GM18517 (cell line): ENCODE data around the gene NSG1.
"Not testable (repeated sequence)": the region's sequence is repeated elsewhere in the genome, so short reads cannot be mapped to it uniquely, and the experiment has no call there.

ENCODE experiments used
- ATAC-seq: cut with Tn5 transposase; IDR thresholded peaks from one replicate; pipeline ENCODE4 v1.9.1; 2021; ENCODE audit warnings: mild to moderate bottlenecking, moderate library complexity; ENCODE audit not compliant: unreplicated experiment

Gene NSG1

GRCh38 chr4:4415107-4415805, 28.4 kb downstream of the NSG1 start:
- ATAC-seq = no peak

- ATAC-seq = no peak
Measured at GRCh38 chr4:4415806-4416805, 29.2 kb downstream of the NSG1 start.

GRCh38 chr4:4416981-4417380, 30.1 kb downstream of the NSG1 start:
- ATAC-seq = no peak

- ATAC-seq = no peak
Measured at GRCh38 chr4:4417886-4418285, 31.0 kb downstream of the NSG1 start.

- no peak for ATAC-seq
Measured at GRCh38 chr4:4418676-4419390, 31.9 kb downstream of the NSG1 start.

- ATAC-seq = no peak
Measured at GRCh38 chr4:4419896-4420295, 33.0 kb downstream of the NSG1 start.

GRCh38 chr4:4420421-4420820, 33.5 kb downstream of the NSG1 start:
- ATAC-seq = no peak

- no peak for ATAC-seq
Measured at GRCh38 chr4:4421356-4421755, 34.5 kb downstream of the NSG1 start.

GRCh38 chr4:4422117-4422516, 35.2 kb downstream of the NSG1 start:
- not testable (repeated sequence) for ATAC-seq

- ATAC-seq = no peak
Measured at GRCh38 chr4:4422856-4423499, 36.1 kb downstream of the NSG1 start.

- no peak for ATAC-seq
Measured at GRCh38 chr4:4423706-4424498, 37.0 kb downstream of the NSG1 start.

GRCh38 chr4:4424499-4425115, 37.7 kb downstream of the NSG1 start:
- no peak for ATAC-seq

GRCh38 chr4:4425119-4425690, 38.3 kb downstream of the NSG1 start:
- ATAC-seq = no peak

GRCh38 chr4:4425696-4426095, 38.8 kb downstream of the NSG1 start:
- no peak for ATAC-seq

- ATAC-seq = no peak
Measured at GRCh38 chr4:4426511-4427120, 39.7 kb downstream of the NSG1 start.

- no peak for ATAC-seq
Measured at GRCh38 chr4:4427121-4427870, 40.4 kb downstream of the NSG1 start.

GRCh38 chr4:4427886-4428285, 41.0 kb downstream of the NSG1 start:
- no peak for ATAC-seq
